GM23338 (cell line): ENCODE data around the gene C13orf46. TPM values are rescaled to one million over a fixed set of nuclear protein-coding genes. Genes with fewer than 3 reads are reported as not detected.

Experiments used
- ATAC-seq: fragments of 200-7000 bp; cut with Tn5 transposase; 3 replicates; pipeline ENCODE4 v1.9.1; 2020
- DNase-seq: peaks from one replicate; pipeline ENCODE4 v3.0.0-alpha.2; 2015; ENCODE audit warnings: low spot score
- H2AFZ ChIP-seq: fragments of 200-600 bp; sonication (generic); 2 replicates; pipeline ENCODE4 v1.8.0; 2016; ENCODE audit warnings: antibody characterized with exemption, mild to moderate bottlenecking, moderate library complexity
- H3F3A ChIP-seq: fragments of 200-600 bp; sonication (generic); replicated peaks from 2 replicates; pipeline ENCODE4 v1.8.0; 2017; ENCODE audit warnings: antibody characterized with exemption, mixed run types, low read depth
- H3K27ac ChIP-seq: fragments of 200-600 bp; sonication (generic); 2 replicates; pipeline ENCODE4 v1.6.1; 2016; ENCODE audit warnings: low read depth
- H3K27me3 ChIP-seq: fragments of 200-600 bp; sonication (generic); 2 replicates; pipeline ENCODE4 v1.8.0; 2016; ENCODE audit warnings: mild to moderate bottlenecking, mixed run types, moderate library complexity; ENCODE audit not compliant: insufficient read depth
- H3K36me3 ChIP-seq: fragments of 200-600 bp; sonication (generic); 2 replicates; pipeline ENCODE4 v1.8.0; 2016; ENCODE audit warnings: mild to moderate bottlenecking; ENCODE audit not compliant: insufficient read depth
- H3K4me1 ChIP-seq: fragments of 200-600 bp; sonication (generic); 2 replicates; pipeline ENCODE4 v1.8.0; 2016; ENCODE audit warnings: mild to moderate bottlenecking, moderate library complexity; ENCODE audit not compliant: insufficient read depth
- H3K4me2 ChIP-seq: fragments of 200-600 bp; sonication (generic); 2 replicates; pipeline ENCODE4 v1.7.1; 2017; ENCODE audit warnings: mixed run types
- H3K4me3 ChIP-seq: fragments of 200-600 bp; sonication (generic); 2 replicates; pipeline ENCODE4 v1.6.1; 2016; ENCODE audit warnings: mixed run types
- H3K79me2 ChIP-seq: fragments of 200-600 bp; sonication (generic); replicated peaks from 2 replicates; pipeline ENCODE4 v1.8.0; 2017; ENCODE audit warnings: mild to moderate bottlenecking; ENCODE audit not compliant: insufficient read depth
- H3K9me2 ChIP-seq: fragments of 200-600 bp; sonication (generic); 2 replicates; pipeline ENCODE4 v1.8.0; 2017; ENCODE audit not compliant: insufficient read depth
- H4K20me1 ChIP-seq: fragments of 200-600 bp; sonication (generic); replicated peaks from 2 replicates; pipeline ENCODE4 v1.8.0; 2017; ENCODE audit warnings: mild to moderate bottlenecking; ENCODE audit not compliant: insufficient read depth
- H3K27ac Mint-ChIP-seq: 2 replicates; pipeline ENCODE4 v1.8.0; 2020; ENCODE audit warnings: inconsistent platforms, mild to moderate bottlenecking, moderate library complexity, mixed read lengths
- H3K27me3 Mint-ChIP-seq: 3 replicates; pipeline ENCODE4 v1.8.0; 2022; ENCODE audit warnings: low read depth, mild to moderate bottlenecking, moderate library complexity, mixed read lengths, inconsistent platforms; ENCODE audit not compliant: insufficient read depth, poor library complexity
- H3K36me3 Mint-ChIP-seq: 3 replicates; pipeline ENCODE4 v1.8.0; 2021; ENCODE audit warnings: low read depth, mild to moderate bottlenecking, inconsistent platforms, moderate library complexity, mixed read lengths
- H3K4me1 Mint-ChIP-seq: 3 replicates; pipeline ENCODE4 v1.8.0; 2020; ENCODE audit warnings: mild to moderate bottlenecking, inconsistent platforms, mixed read lengths
- H3K4me3 Mint-ChIP-seq: 3 replicates; pipeline ENCODE4 v1.8.0; 2021; ENCODE audit warnings: moderate library complexity, mild to moderate bottlenecking, inconsistent platforms, mixed read lengths
- H3K9me3 Mint-ChIP-seq: 3 replicates; pipeline ENCODE4 v1.8.0; 2020; ENCODE audit warnings: moderate library complexity, mild to moderate bottlenecking, inconsistent platforms, mixed read lengths
- CREB1 ChIP-seq: fragments of 250-450 bp; sonication (Bioruptor Pico); IDR thresholded peaks from 2 replicates; pipeline ENCODE4 v1.5.0; 2020; ENCODE audit warnings: low read depth, mild to moderate bottlenecking, moderate library complexity
- ETS1 ChIP-seq: IDR thresholded peaks from 2 replicates; pipeline ENCODE4 v1.6.1; 2016; ENCODE audit warnings: antibody characterized with exemption
- EZH2 ChIP-seq: fragments of 200-600 bp; sonication (generic); IDR thresholded peaks from one replicate; pipeline ENCODE4 v1.8.0; 2017; ENCODE audit warnings: antibody characterized with exemption, mild to moderate bottlenecking, low read depth; ENCODE audit not compliant: unreplicated experiment
- JUNB ChIP-seq: IDR thresholded peaks from one replicate; pipeline ENCODE4 v1.6.1; 2016; ENCODE audit warnings: antibody characterized with exemption; ENCODE audit not compliant: unreplicated experiment
- POLR2AphosphoS5 ChIP-seq: IDR thresholded peaks from 2 replicates; pipeline ENCODE4 v1.6.1; 2016; ENCODE audit warnings: antibody characterized with exemption, low read depth
- REST ChIP-seq: IDR thresholded peaks from one replicate; pipeline ENCODE4 v1.6.1; 2018; ENCODE audit warnings: antibody characterized with exemption; ENCODE audit not compliant: unreplicated experiment
- STAT1 ChIP-seq: IDR thresholded peaks from one replicate; pipeline ENCODE4 v1.6.1; 2016; ENCODE audit warnings: antibody characterized with exemption; ENCODE audit not compliant: unreplicated experiment
- ZNF114 ChIP-seq: fragments of 250-450 bp; sonication (Bioruptor Pico); IDR thresholded peaks from 2 replicates; pipeline ENCODE4 v1.5.0; 2020; ENCODE audit warnings: mild to moderate bottlenecking, moderate library complexity
- ZNF331 ChIP-seq: fragments of 250-450 bp; sonication (Bioruptor Pico); IDR thresholded peaks from 2 replicates; pipeline ENCODE4 v1.5.0; 2020; ENCODE audit warnings: low read depth, mild to moderate bottlenecking, moderate library complexity
- ZNF462 ChIP-seq: fragments of 250-450 bp; sonication (Bioruptor Pico); IDR thresholded peaks from 2 replicates; pipeline ENCODE4 v1.5.0; 2020; ENCODE audit warnings: mild to moderate bottlenecking, moderate library complexity
- polyA plus RNA-seq: library from polyadenylated mRNA; unstranded; fragments of >200 nt; fragmentation: Nextera tagmentation; extraction: Ambion mirVana; gene quantifications from 2 replicates; pipeline ENCODE4 v1.2.1, GENCODE V29; 2016
- total RNA-seq: library from RNA; depleted of rRNA; stranded (reverse); fragments of >200 nt; shearing (Covaris generic); gene quantifications from 2 replicates; pipeline ENCODE4 v1.2.3, GENCODE V29; 2014

Gene C13orf46
- total and polyA plus RNA-seq, 2 experiments from 2014 or later = 0.44 to 1.5 TPM

- H3K27me3 Mint-ChIP-seq = peaks cover 7% of the 10 kb centered on the region
- Histone ChIP-seq H3K4me1 (no peaks in the 10 kb centered on the region), H3K4me2 (no peak overlapping the region), H2AFZ (no peak overlapping the region), H4K20me1 (no peaks in the 10 kb centered on the region), H3K27ac (no peak overlapping the region), H3K36me3 (no peaks in the 10 kb centered on the region), H3F3A (no peaks in the 10 kb centered on the region), H3K27me3 (no peaks in the 10 kb centered on the region), H3K9me2 (no peaks in the 10 kb centered on the region), H3K79me2 (no peaks in the 10 kb centered on the region), H3K4me3 (no peak overlapping the region)
- DNase-seq = no peak
- no peak for TF ChIP-seq ZNF114 (CRISPR knock-in tag)
- TF ChIP-seq ZNF331 (CRISPR knock-in tag) = no peak
- no peak for TF ChIP-seq JUNB
- peaks cover 11% of the 10 kb centered on the region for H3K9me3 Mint-ChIP-seq
- ATAC-seq = no peak
- H3K4me1 Mint-ChIP-seq = no peaks in the 10 kb centered on the region
- no peak overlapping the region for H3K4me3 Mint-ChIP-seq
- H3K36me3 Mint-ChIP-seq = no peaks in the 10 kb centered on the region; the same call in 2 of the 3 replicates
- H3K27ac Mint-ChIP-seq = no peak overlapping the region
Measured at GRCh38 chr13:113918580-113918979, 55.3 kb downstream of the C13orf46 start.

GRCh38 chr13:113917594-113918371, 56.1 kb downstream of the C13orf46 start:
- Histone ChIP-seq H3K4me2 (no peak overlapping the region), H3K4me3 (no peak overlapping the region), H3K27me3 (no peaks in the 10 kb centered on the region), H3K36me3 (no peaks in the 10 kb centered on the region), H3K4me1 (no peaks in the 10 kb centered on the region), H4K20me1 (no peaks in the 10 kb centered on the region), H3K9me2 (no peaks in the 10 kb centered on the region), H2AFZ (no peak overlapping the region), H3K27ac (no peak overlapping the region), H3F3A (no peaks in the 10 kb centered on the region), H3K79me2 (no peaks in the 10 kb centered on the region)
- H3K4me3 Mint-ChIP-seq = no peak overlapping the region
- H3K36me3 Mint-ChIP-seq = no peaks in the 10 kb centered on the region; the same call in 2 of the 3 replicates
- ATAC-seq (no peak), DNase-seq (no peak)
- H3K27me3 Mint-ChIP-seq = peaks cover 7% of the 10 kb centered on the region
- peaks cover 11% of the 10 kb centered on the region for H3K9me3 Mint-ChIP-seq
- H3K4me1 Mint-ChIP-seq = no peaks in the 10 kb centered on the region
- no peak overlapping the region for H3K27ac Mint-ChIP-seq
- TF ChIP-seq CREB1 (CRISPR knock-in tag) (no peak), POLR2AphosphoS5 (no peak), ETS1 (no peak), ZNF331 (CRISPR knock-in tag) (no peak), EZH2 (no peak), STAT1 (no peak), REST (no peak), JUNB (no peak), ZNF462 (CRISPR knock-in tag) (no peak)
